Stomach (tissue), 9 donors: Measurements from ENCODE around the gene ENC1. TPM values are rescaled to one million over a fixed set of nuclear protein-coding genes. Genes with fewer than 3 reads are reported as not detected.

Experiments
- DNase-seq, 2 donors: peaks; one replicate each; pipeline versions ENCODE4 v3.0.0 to v3.0.0-alpha.2; 2013 to 2019
- H3K27ac ChIP-seq, 5 donors: fragments of 200-600 bp in 4 of 5; sonication (generic) in 4 of 5; one replicate each; pipeline ENCODE4 v1.5.1; 2013 to 2019; ENCODE audit warnings: mild to moderate bottlenecking in 1 of 5, moderate library complexity in 1 of 5
- H3K27me3 ChIP-seq, 3 donors: fragments of 200-600 bp; sonication (generic); one replicate each; pipeline ENCODE4 v1.5.1; 2017 to 2019; ENCODE audit warnings: mixed run types in 1 of 3
- H3K36me3 ChIP-seq, 4 donors: fragments of 200-600 bp; sonication (generic); 1 replicate in 3 of 4; 2 replicates in 1 of 4; pipeline ENCODE4 v1.5.1; 2016 to 2019
- H3K4me1 ChIP-seq, 4 donors: fragments of 200-600 bp; sonication (generic); one replicate each; pipeline ENCODE4 v1.5.1; 2016 to 2019
- H3K4me3 ChIP-seq, 4 donors: fragments of 200-600 bp; sonication (generic) in 3 of 4; one replicate each; pipeline ENCODE4 v1.5.1; 2016 to 2019; ENCODE audit warnings: mild to moderate bottlenecking in 1 of 4
- H3K9me3 ChIP-seq, 4 donors: fragments of 200-600 bp; sonication (generic); one replicate each; pipeline ENCODE4 v1.5.1; 2016 to 2019
- CTCF ChIP-seq, 7 experiments: fragments of 450-650 bp in 4 of 7; fragments of 200-600 bp in 3 of 7; sonication (generic) in 3 of 7; IDR thresholded peaks; one replicate each; pipeline ENCODE4 v1.5.1; 2016 to 2019; ENCODE audit warnings: antibody characterized with exemption in 7 of 7, control low read depth in 2 of 7, mild to moderate bottlenecking in 1 of 7
- EP300 ChIP-seq: sonication (generic); formaldehyde crosslinking; IDR thresholded peaks from one replicate; pipeline ENCODE4 v1.6.1; 2017; ENCODE audit warnings: antibody characterized with exemption
- POLR2A ChIP-seq, 4 donors: fragments of 450-650 bp; IDR thresholded peaks; one replicate each; pipeline ENCODE4 v1.6.1; 2016; ENCODE audit warnings: antibody characterized with exemption in 4 of 4, control low read depth in 2 of 4, mild to moderate bottlenecking in 1 of 4, moderate library complexity in 1 of 4
- POLR2AphosphoS5 ChIP-seq, 3 donors: sonication (generic); formaldehyde crosslinking; IDR thresholded peaks; one replicate each; pipeline ENCODE4 v1.6.1; 2016; ENCODE audit warnings: antibody characterized with exemption in 3 of 3
- WGBS, 5 donors: extraction: QIAGEN DNeasy Blood & Tissue Kit in 3 of 5; methylation state at CpG; one replicate each; pipeline versions ENCODE4 v1.1.5 to v1.1.7; 2013 to 2018; 5-methylcytosine and 5-hydroxymethylcytosine counted together
- intact Hi-C: fragments of 100-400 bp; cut with DNase I; formaldehyde crosslinking; loops from one replicate; pipeline ENCODE4 v1.15.1; 2023; ENCODE audit warnings: low total_unique reads
- polyA plus RNA-seq, 3 donors: library from polyadenylated mRNA; stranded (reverse); fragments of 200-250 nt; gene quantifications; one replicate each; pipeline ENCODE4 v1.2.3, GENCODE V29; 2013
- total RNA-seq, 5 donors: library from RNA; depleted of rRNA; stranded (reverse); fragments of >200 nt; gene quantifications; one replicate each; pipeline versions ENCODE4 v1.1.0 to v1.2.3, GENCODE V29; 2014 to 2016
- donor health status: healthy with polysubstance abuse.
- donor health status: Bipolar disorder and iron deficiency.
- donor health status: healthy.

The ENC1 gene
- total and polyA plus RNA-seq, 8 donors = 3.5 to 136 (median 14.0) TPM

GRCh38 chr5:74631081-74631953 is 9.2 kb downstream of the ENC1 start:
- peak overlapping the region; percentile 22 to 72 (median 42) for H3K27ac ChIP-seq
- TF ChIP-seq POLR2AphosphoS5 (IDR thresholded peaks at IDR 0.05) = peak in 1 of 3 donors; percentile 21
- TF ChIP-seq EP300 = no peak
- TF ChIP-seq POLR2A (IDR thresholded peaks at IDR 0.05) = no peak
- intact Hi-C loops = no loop called here
- H3K4me1 ChIP-seq = peaks cover 24 to 79% (median 58%) of the 10 kb centered on the region in 4 donors
- H3K4me3 ChIP-seq = no peak overlapping the region
- WGBS, 5 donors = 25 to 41% (median 36%) methylated on average over 11 of the region's 11 CpGs
- H3K27me3 ChIP-seq = no peaks in the 10 kb centered on the region
- peak in 1 of 2 donors; percentile 74 for DNase-seq
- no peaks in the 10 kb centered on the region for H3K9me3 ChIP-seq
- peaks cover 27 to 48% (median 38%) of the 10 kb centered on the region in 4 donors for H3K36me3 ChIP-seq

GRCh38 chr5:74630453-74631066 is 10.0 kb downstream of the ENC1 start:
- H3K4me3 ChIP-seq = no peak overlapping the region
- intact Hi-C loops = no loop called here
- no peaks in the 10 kb centered on the region for H3K9me3 ChIP-seq
- 62 to 76% (median 68%) methylated on average over 7 of the region's 7 CpGs for WGBS, 5 donors
- DNase-seq = no peak
- H3K36me3 ChIP-seq = peaks cover 23 to 44% (median 32%) of the 10 kb centered on the region in 4 donors
- peak overlapping the region in 3 of 5 donors; percentile 22 to 72 (median 48) for H3K27ac ChIP-seq
- no peaks in the 10 kb centered on the region for H3K27me3 ChIP-seq
- peaks cover 24 to 78% (median 51%) of the 10 kb centered on the region in 4 donors for H3K4me1 ChIP-seq
- TF ChIP-seq CTCF (IDR thresholded peaks at IDR 0.05) (no peak), POLR2A (IDR thresholded peaks at IDR 0.05) (no peak), EP300 (no peak), POLR2AphosphoS5 (IDR thresholded peaks at IDR 0.05) (no peak)

- DNase-seq = no peak
- intact Hi-C loops = no loop called here
- H3K36me3 ChIP-seq = peaks cover 11 to 32% (median 21%) of the 10 kb centered on the region in 4 donors
Measured at GRCh38 chr5:74629326-74629725, 11.2 kb downstream of the ENC1 start.

GRCh38 chr5:74628359-74628758 is 12.2 kb downstream of the ENC1 start:
- H3K9me3 ChIP-seq = no peaks in the 10 kb centered on the region
- H3K36me3 ChIP-seq = peaks cover 9 to 28% (median 16%) of the 10 kb centered on the region in 4 donors
- H3K4me3 ChIP-seq = no peak overlapping the region
- H3K27me3 ChIP-seq = no peaks in the 10 kb centered on the region
- WGBS, 5 donors = 39 to 71% (median 55%) methylated on average over 6 of the region's 6 CpGs
- TF ChIP-seq EP300 (no peak), POLR2A (IDR thresholded peaks at IDR 0.05) (no peak), POLR2AphosphoS5 (IDR thresholded peaks at IDR 0.05) (no peak), CTCF (IDR thresholded peaks at IDR 0.05) (no peak)
- H3K27ac ChIP-seq = no peak overlapping the region
- DNase-seq = no peak
- peaks cover 21 to 56% (median 33%) of the 10 kb centered on the region in 4 donors for H3K4me1 ChIP-seq
- intact Hi-C loops = no loop called here

More at GRCh38 chr5:74629326-74629725, 11.2 kb downstream of the ENC1 start:
- TF ChIP-seq POLR2A (IDR thresholded peaks at IDR 0.05) = no peak
- TF ChIP-seq CTCF (IDR thresholded peaks at IDR 0.05) = no peak
- no peak for TF ChIP-seq POLR2AphosphoS5 (IDR thresholded peaks at IDR 0.05)
- no peak for TF ChIP-seq EP300
- H3K9me3 ChIP-seq = no peaks in the 10 kb centered on the region
- no peak overlapping the region for H3K27ac ChIP-seq
- WGBS, 5 donors = 61 to 71% (median 70%) methylated on average over 4 of the region's 4 CpGs
- H3K4me3 ChIP-seq = no peak overlapping the region
- peaks cover 24 to 65% (median 41%) of the 10 kb centered on the region in 4 donors for H3K4me1 ChIP-seq
- H3K27me3 ChIP-seq = no peaks in the 10 kb centered on the region
